Motor neuron (in vitro differentiated cells): ENCODE data around the gene TMEM229A. TPM values are rescaled to one million over a fixed set of nuclear protein-coding genes. Genes with fewer than 3 reads are reported as not detected.
"Not testable (repeated sequence)": the region's sequence is repeated elsewhere in the genome, so short reads cannot be mapped to it uniquely, and the experiment has no call there.

Experiments used
- ATAC-seq, 8 experiments: fragments of 200-7000 bp; cut with Tn5 transposase; replicated peaks in 6 of 8; 2 replicates each; pipeline ENCODE4 v1.8.0; 2021; ENCODE audit warnings: mild to moderate bottlenecking in 8 of 8, moderate library complexity in 8 of 8
- H3K27ac ChIP-seq, 2 donors: fragments of 250-450 bp; sonication (Bioruptor Pico); 2 replicates each; pipeline ENCODE4 v1.9.0; 2021; ENCODE audit warnings: antibody characterized with exemption in 2 of 2, mild to moderate bottlenecking in 2 of 2, moderate library complexity in 1 of 2
- H3K4me1 ChIP-seq, 2 donors: fragments of 250-450 bp; sonication (Bioruptor Pico); replicated peaks in 1 of 2; 2 replicates each; pipeline ENCODE4 v1.6.1; 2021; ENCODE audit warnings: antibody characterized with exemption in 2 of 2, mild to moderate bottlenecking in 2 of 2, moderate library complexity in 1 of 2
- H3K4me3 ChIP-seq, 5 donors: fragments of 250-450 bp; sonication (Bioruptor Pico); 2 replicates each; pipeline ENCODE4 v1.9.0; 2021; ENCODE audit warnings: antibody characterized with exemption in 5 of 5, mild to moderate bottlenecking in 5 of 5, moderate library complexity in 4 of 5
- WGBS, 10 experiments: fragments of 450-650 bp; shearing (Covaris generic); methylation state at CpG; one replicate each; pipeline ENCODE4 v1.0.0; 2022; 5-methylcytosine and 5-hydroxymethylcytosine counted together
- in situ Hi-C, 9 experiments: fragments of 400-800 bp; cut with MboI; loops; one replicate each; pipeline ENCODE4 v1.15.0; 2021; ENCODE audit warnings: low sequenced_read_pairs in 9 of 9, low pct_unique_long_range_greater_than_20kb in 2 of 9; ENCODE audit not compliant: unreplicated experiment in 9 of 9
- total RNA-seq, 8 experiments: library from RNA; unstranded; fragments of 300-600 nt; gene quantifications; 2 replicates each; pipeline versions ENCODE4 v1.2.3 to v1.2.4, GENCODE V29; 2022

TMEM229A gene
- total RNA-seq, 8 experiments from 2014 or later: 0.57 to 2.6 (median 0.96) TPM; not detected in 2

DNA sequence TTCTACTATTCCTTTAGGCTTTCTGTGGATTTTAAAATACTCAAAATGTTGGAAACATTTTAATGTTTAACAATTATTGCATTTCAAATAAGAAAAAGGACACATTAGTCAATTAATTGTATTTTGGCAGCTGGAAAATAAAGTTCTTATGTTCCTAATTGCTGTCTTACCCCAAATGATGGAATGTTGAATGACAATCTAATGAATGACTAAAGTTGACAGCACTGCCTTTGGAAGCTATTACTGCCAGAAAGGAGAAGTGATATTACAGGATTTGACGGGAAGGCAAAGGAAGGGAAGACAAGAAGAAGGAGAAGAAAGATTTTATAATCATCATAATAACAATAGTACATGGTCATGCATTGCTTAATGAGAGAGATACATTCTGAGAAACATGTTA lies 23.4 kb upstream of the TMEM229A start:
- WGBS, 10 experiments: 0 to 100% (median 83%) methylated on average over 1 of the region's 1 CpG; no CpG with 5 or more reads in 2 of the 10 experiments
- in situ Hi-C loops: no loop called here

DNA sequence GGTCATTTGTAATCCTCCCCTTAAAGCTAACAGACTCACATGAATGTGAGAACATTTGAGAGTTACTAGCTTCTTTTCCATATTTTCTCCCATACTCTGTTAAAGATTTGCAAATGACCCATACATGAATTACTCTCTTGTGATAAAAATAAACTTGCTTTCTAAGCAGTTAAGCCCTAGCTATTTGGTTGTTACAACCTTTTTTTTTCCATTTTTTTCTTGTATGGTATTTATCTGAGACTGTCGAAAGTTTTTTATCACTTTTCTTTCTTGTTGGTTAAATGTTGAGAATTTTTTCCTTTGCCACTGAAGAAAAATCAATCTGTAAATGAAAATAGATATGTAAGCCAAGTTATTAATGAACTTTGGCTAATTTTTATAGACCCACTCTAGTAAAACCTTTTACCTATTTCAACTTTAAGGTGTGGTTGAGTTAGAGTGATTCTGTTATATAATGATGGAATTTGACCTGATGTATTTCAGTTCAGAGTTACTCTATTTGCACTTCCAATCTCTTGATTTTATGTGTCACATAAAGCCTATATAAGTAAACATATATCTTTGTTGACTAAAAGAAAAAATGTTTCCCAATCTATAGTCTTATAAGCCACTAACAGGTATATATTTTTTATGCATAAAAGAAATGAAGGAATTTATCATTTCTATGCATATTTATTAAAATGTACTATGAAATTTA lies 19.0 kb upstream of the TMEM229A start:
- no peak overlapping the region for H3K4me3 ChIP-seq
- peak in 1 of 8 experiments; percentile 42 for ATAC-seq
- in situ Hi-C loops: no loop called here
- WGBS, 10 experiments: 0 to 100% (median 43%) methylated on average over 1 of the region's 1 CpG; no CpG with 5 or more reads in 3 of the 10 experiments
- no peaks in the 10 kb centered on the region for H3K4me1 ChIP-seq
- no peak overlapping the region for H3K27ac ChIP-seq

More for the DNA sequence above, 23.4 kb upstream of the TMEM229A start:
- no peak for ATAC-seq
- H3K27ac ChIP-seq: no peak overlapping the region
- no peaks in the 10 kb centered on the region for H3K4me1 ChIP-seq
- H3K4me3 ChIP-seq: no peak overlapping the region

DNA sequence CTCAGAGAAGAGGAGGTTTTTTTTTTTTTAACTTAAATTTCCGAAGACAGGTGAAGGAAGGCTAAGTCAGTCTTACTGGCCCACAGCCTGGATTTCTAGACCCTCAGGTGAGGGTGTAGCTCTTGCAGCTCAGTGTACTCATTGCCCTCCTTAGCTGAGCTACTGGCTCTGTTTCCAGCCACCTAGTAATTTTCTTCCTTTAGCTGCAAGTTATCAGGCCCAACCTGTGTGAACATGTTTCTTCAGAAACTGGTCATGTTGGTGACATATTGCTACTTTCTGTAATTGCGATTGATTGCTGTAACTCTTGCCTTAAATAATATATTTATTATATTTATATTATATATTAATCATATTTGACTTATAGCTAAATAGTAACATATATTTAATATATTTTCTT lies 10.0 kb upstream of the TMEM229A start:
- in situ Hi-C loops: no loop called here
- Histone ChIP-seq H3K27ac (no peak overlapping the region), H3K4me1 (no peaks in the 10 kb centered on the region), H3K4me3 (no peak overlapping the region)
- WGBS, 10 experiments: 0 to 100% (median 95%) methylated on average over 1 to 2 of the region's 2 CpGs
- ATAC-seq: no peak

DNA sequence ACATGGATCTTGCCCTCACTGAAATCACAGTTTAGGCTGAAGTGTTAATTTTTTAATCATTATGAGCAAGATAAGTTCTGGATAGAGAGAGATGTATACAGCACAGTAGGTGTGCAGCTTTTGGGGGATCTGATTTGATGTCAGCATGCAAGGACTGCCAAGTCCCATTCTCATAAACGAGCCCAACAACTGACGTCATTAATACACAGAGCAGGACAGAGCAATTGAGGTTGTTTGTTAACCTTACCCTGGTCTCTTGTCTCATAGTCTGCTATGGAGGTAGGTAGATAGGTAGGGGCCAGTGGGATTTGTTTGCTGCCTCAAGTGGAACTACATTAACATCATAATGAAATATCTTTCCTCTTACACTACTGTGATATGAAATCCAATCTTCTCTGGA lies 8.6 kb upstream of the TMEM229A start:
- in situ Hi-C loops: no loop called here
- H3K4me3 ChIP-seq: no peak overlapping the region
- no peak for ATAC-seq
- no peaks in the 10 kb centered on the region for H3K4me1 ChIP-seq
- 20 to 93% (median 73%) methylated on average over 2 of the region's 2 CpGs; no CpG with 5 or more reads in 6 of the 10 experiments for WGBS, 10 experiments
- H3K27ac ChIP-seq: no peak overlapping the region

DNA sequence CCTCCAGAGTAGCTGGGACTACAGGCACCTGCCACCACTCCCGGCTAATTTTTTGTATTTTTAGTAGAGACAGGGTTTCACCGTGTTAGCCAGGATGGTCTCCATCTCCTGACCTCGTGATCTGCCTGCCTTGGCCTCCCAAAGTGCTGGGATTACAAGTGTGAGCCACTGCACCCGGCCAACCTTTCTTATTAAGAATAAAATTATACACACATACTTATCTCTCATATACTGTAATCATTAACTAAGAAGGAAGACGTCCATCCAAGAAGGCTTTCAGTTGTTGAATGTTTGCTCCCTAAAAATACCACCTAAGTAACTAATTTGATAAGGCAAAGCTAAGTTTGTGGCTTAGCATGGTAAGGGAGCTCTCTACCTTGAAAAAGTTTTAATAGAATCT lies 5.0 kb upstream of the TMEM229A start:
- H3K27ac ChIP-seq, ATAC-seq, H3K4me3 ChIP-seq, H3K4me1 ChIP-seq, in situ Hi-C loops: not testable (repeated sequence)
- 0 to 100% (median 82%) methylated on average over 1 to 5 of the region's 5 CpGs; no CpG with 5 or more reads in 2 of the 10 experiments for WGBS, 10 experiments

DNA sequence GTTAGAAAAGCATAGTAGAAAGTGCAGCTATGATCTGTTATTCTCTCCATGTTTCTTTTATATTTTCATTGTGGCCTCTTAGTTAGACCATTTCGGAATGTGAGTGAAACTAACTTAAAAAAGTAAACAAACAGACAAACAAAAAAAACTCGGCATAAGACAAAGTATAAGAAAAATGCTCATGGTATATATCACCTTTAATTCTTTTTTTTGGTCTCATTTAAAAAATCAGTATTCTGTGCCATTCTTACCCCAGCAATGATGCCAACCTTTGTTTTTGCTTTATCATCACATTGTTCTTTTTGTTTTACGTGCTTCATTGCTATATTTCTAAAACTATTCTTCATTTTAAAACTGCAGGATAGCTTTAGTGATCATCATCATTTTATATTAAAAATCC lies 2.8 kb upstream of the TMEM229A start:
- no peak for ATAC-seq
- Histone ChIP-seq H3K4me1 (peaks cover 0 to 7% of the 10 kb centered on the region in 2 donors), H3K27ac (no peak overlapping the region), H3K4me3 (no peak overlapping the region)
- 0 to 94% (median 75%) methylated on average over 2 to 3 of the region's 3 CpGs; no CpG with 5 or more reads in 1 of the 10 experiments for WGBS, 10 experiments
- in situ Hi-C loops: no loop called here

DNA sequence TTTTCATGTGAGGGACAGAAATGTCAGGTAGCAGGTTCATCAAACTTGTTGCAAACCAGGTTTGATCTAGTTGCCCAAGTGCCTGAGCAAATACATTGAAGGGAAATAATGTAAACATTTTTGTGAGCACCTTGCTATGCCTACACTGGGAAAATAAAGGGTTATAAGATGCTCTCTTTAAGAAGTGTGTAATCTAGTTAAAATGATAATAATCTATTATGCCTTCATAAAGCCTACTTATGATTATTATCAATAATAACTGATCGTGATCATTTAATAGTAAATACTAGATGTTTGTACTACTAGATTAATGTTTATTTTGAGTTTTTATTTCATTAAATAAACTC lies 1.9 kb upstream of the TMEM229A start:
- Histone ChIP-seq H3K4me1 (peaks cover 0 to 7% of the 10 kb centered on the region in 2 donors), H3K27ac (no peak overlapping the region), H3K4me3 (no peak overlapping the region)
- in situ Hi-C loops: no loop called here
- no peak for ATAC-seq
- 0 to 91% (median 60%) methylated on average over 1 of the region's 1 CpG; no CpG with 5 or more reads in 3 of the 10 experiments for WGBS, 10 experiments

DNA sequence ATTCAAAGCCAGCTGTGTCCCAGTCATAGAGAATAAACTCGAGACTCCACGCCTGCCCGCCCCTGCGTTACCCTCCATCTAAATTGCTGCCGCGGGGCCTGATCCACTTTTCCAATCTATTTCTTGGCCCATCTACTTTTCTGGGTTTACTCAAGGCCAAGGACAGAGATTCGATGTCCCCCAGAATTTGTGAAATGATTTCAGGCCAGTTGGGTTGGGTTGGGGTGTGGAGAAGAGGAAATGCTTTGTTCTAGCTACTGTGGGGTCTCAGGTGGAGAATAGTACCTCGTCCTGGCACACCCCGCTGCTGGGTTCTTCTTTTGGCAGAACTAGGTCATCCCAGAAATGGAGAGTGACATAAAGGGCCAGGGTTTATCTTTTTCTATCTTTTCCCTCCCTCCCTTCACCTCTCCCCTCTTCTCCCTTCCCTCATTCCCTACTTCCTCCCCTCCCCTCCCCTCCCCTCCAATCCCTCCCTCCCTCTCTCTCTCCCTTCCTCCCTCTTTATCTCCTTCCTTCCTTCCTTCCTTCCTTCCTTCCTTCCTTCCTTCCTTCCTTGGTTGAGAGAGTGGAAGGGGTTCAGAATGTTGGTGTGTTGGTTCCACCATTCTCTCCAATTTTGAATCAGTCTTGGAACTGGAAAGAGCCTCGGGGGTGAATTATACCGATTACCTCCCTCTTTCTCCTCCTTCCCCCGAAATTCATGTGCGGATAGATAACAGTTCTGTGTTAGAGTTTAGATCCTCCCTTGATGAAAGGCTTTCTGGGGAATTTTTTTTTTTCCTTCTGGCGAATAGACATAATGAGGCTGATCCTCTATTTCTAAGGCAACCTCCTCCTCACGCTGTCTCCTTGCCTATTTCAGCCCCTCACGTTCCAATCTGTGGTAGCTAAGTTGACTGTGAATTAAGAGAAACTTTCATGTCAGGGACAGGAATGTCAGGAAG lies 1.2 kb upstream of the TMEM229A start:
- 0 to 92% (median 54%) methylated on average over 1 to 11 of the region's 16 CpGs; no CpG with 5 or more reads in 2 of the 10 experiments for WGBS, 10 experiments
- no peak overlapping the region for H3K27ac ChIP-seq
- peaks cover 0 to 7% of the 10 kb centered on the region in 2 donors for H3K4me1 ChIP-seq
- H3K4me3 ChIP-seq: peak overlapping the region in 3 of 5 donors; percentile 53 to 77 (median 54)
- no peak for ATAC-seq
- in situ Hi-C loops: no loop called here

DNA sequence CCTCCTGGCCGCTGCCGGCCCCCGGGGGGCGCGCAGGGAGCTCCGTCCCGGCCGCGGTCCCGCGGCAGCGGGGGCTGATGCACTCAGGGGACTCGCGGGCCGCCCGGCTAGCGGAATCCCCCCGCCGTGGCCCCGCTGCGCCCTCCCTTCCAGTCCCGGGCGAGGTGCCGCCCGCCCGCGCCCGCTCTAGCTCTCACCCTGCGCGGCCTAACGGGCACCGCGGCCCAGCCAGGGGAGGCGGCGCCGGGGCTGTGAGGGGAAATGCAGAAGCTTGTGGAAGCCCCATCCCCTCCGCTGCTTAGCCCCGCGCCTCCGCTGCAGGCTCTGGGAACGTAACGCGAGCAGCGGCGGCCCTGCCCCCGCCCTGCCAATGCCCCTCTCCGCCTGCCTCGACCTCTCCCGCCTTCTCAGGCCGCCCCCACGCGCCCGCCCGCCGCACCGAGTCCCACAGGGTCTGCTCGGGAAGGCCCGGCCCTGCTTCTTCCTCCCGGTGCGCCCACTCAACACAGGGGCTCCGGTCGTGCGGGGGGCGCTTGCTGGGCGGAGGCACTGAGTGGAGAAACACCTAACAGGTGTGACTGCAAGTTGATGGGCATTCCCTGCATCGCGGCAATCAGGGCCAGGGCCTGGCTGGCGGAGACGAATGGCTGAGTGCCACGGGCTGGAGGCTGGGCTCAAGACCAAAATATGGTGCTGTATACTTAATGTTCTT lies 384 bp upstream of the TMEM229A start:
- Histone ChIP-seq H3K4me1 (peaks cover 0 to 7% of the 10 kb centered on the region in 2 donors), H3K4me3 (peak overlapping the region; percentile 42 to 77 (median 54)), H3K27ac (peak overlapping the region in 1 of 2 donors; percentile 2)
- peak in 6 of 8 experiments; percentile 27 to 81 (median 72) for ATAC-seq
- 31% methylated on average over 10 of the region's 70 CpGs; no CpG with 5 or more reads in 9 of the 10 experiments for WGBS, 10 experiments
- in situ Hi-C loops: no loop called here

DNA sequence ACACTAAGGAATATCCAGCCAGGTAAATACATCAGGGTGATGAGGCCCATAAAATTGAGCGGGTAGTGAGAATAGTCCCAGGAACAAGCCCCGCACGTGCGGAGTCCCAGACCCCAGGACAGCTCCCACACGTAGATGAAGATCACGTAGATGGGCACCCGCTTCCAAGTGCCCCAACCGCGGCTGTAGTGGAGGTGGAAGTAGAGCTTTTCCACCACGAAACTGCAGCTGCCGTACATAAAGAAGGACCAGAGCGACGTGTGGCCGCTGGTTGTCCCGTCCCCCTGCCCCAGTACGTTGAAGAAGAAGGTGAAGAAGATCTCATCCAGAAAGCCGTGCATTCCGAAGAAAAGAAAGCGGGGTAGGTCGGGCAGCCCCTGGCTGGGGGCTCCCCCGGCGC lies 948 bp downstream of the TMEM229A start:
- Histone ChIP-seq H3K27ac (no peak overlapping the region), H3K4me1 (peaks cover 0 to 7% of the 10 kb centered on the region in 2 donors), H3K4me3 (peak overlapping the region; percentile 42 to 77 (median 54))
- in situ Hi-C loops: no loop called here
- peak in 2 of 8 experiments; percentile 0 to 2 for ATAC-seq
- 0 to 14% (median 8%) methylated on average over 1 to 14 of the region's 22 CpGs; no CpG with 5 or more reads in 5 of the 10 experiments for WGBS, 10 experiments

DNA sequence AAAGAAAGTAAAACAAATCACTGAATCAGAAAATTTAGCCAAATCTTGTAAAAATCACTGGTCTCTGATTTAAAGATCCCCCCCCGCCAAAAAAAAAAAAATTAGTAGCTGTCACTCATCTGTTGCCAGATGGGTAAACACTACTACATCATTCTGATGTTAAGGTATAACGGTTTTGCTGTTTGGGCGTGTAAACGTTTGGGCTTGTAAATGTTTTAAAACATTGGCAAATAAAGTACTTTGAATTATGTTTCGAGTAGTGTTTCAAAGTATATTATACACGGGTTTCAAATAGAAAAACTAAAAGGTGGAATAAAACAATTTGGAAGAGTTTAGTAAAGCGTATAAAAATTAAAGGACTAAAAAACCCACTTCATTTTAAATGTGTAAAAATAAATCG lies 1.5 kb downstream of the TMEM229A start:
- Histone ChIP-seq H3K4me1 (peaks cover 0 to 7% of the 10 kb centered on the region in 2 donors), H3K4me3 (peak overlapping the region; percentile 42 to 77 (median 54)), H3K27ac (no peak overlapping the region)
- in situ Hi-C loops: no loop called here
- no peak for ATAC-seq
- 11 to 77% (median 52%) methylated on average over 5 to 8 of the region's 8 CpGs for WGBS, 10 experiments

DNA sequence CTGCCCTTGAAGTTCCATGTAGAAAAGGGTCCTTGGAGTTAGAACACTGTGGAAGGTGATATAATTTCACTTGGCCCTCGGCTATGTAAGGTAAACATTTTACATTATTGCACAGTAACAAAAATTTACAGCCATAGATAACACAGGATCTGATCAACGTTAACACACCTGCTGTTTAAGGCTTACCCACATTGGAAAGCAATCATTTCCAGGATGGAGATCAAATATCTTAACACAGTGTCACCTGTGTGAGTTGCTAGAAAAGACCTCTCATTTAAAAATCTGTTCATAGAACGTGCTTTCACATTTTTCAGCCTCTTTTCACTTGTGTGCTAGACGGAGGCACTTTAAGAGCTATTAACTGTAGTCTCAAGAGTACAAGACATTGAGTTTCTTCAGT lies 1.9 kb downstream of the TMEM229A start:
- WGBS, 10 experiments: 0 to 79% (median 50%) methylated on average over 1 to 4 of the region's 4 CpGs; no CpG with 5 or more reads in 1 of the 10 experiments
- ATAC-seq: no peak
- Histone ChIP-seq H3K4me1 (peaks cover 0 to 7% of the 10 kb centered on the region in 2 donors), H3K27ac (no peak overlapping the region), H3K4me3 (no peak overlapping the region)
- in situ Hi-C loops: no loop called here
